Aorta (tissue), 5 donors: ENCODE results near the gene MTAP. TPM values are rescaled to one million over a fixed set of nuclear protein-coding genes. Genes with fewer than 3 reads are reported as not detected.
A peak's percentile ranks its signal among the peaks of the same experiment; 100 is the strongest.

Experiments
- ATAC-seq: fragments of 200-7000 bp; cut with Tn5 transposase; one replicate; pipeline ENCODE4 v1.9.1; 2022; ENCODE audit warnings: moderate library complexity; ENCODE audit not compliant: low FRiP score
- DNase-seq, 2 donors: peaks; one replicate each; pipeline ENCODE4 v3.0.0-alpha.2; 2020
- H3K27ac ChIP-seq, 2 donors: one replicate each; pipeline ENCODE4 v1.5.1; 2013; ENCODE audit warnings: low read length in 2 of 2, mild to moderate bottlenecking in 2 of 2, moderate library complexity in 2 of 2, control low read depth in 1 of 2, inconsistent platforms in 1 of 2, low read depth in 1 of 2
- H3K27me3 ChIP-seq, 2 donors: one replicate each; pipeline ENCODE4 v1.6.1; 2013; ENCODE audit warnings: control low read depth in 1 of 2, low read length in 1 of 2, mild to moderate bottlenecking in 1 of 2, moderate library complexity in 1 of 2; ENCODE audit not compliant: insufficient read depth in 2 of 2, control insufficient read depth in 1 of 2
- H3K36me3 ChIP-seq, 2 donors: one replicate each; pipeline ENCODE4 v1.6.1; 2013; ENCODE audit warnings: control low read depth in 1 of 2, low read length in 1 of 2, mild to moderate bottlenecking in 1 of 2; ENCODE audit not compliant: insufficient read depth in 2 of 2, control insufficient read depth in 1 of 2
- H3K4me1 ChIP-seq, 2 donors: one replicate each; pipeline ENCODE4 v1.6.1; 2013; ENCODE audit warnings: low read length in 2 of 2, control low read depth in 1 of 2, mild to moderate bottlenecking in 1 of 2, moderate library complexity in 1 of 2; ENCODE audit not compliant: insufficient read depth in 2 of 2, control insufficient read depth in 1 of 2
- H3K4me3 ChIP-seq, 2 donors: one replicate each; pipeline ENCODE4 v1.5.1; 2013; ENCODE audit warnings: low read length in 2 of 2, control low read depth in 1 of 2, mild to moderate bottlenecking in 1 of 2
- H3K9me3 ChIP-seq: one replicate; pipeline ENCODE4 v1.6.1; 2013; ENCODE audit warnings: mild to moderate bottlenecking, low read length; ENCODE audit not compliant: control insufficient read depth
- WGBS, 2 donors: extraction: QIAGEN DNeasy Blood & Tissue Kit; methylation state at CpG; one replicate each; pipeline ENCODE4 v1.1.7; 2013; 5-methylcytosine and 5-hydroxymethylcytosine counted together
- intact Hi-C, 2 donors: fragments of 100-400 bp; cut with DNase I; formaldehyde crosslinking; loops; one replicate each; pipeline versions ENCODE4 v1.14.2 to v1.15.0; 2022
- polyA plus RNA-seq, 2 donors: library from polyadenylated mRNA; stranded (reverse); fragments of 200-250 nt; gene quantifications; one replicate each; pipeline ENCODE4 v1.2.3, GENCODE V29; 2013
- total RNA-seq, 2 donors: library from RNA; stranded (reverse); fragmentation: NEBNext Ultra II Directional; extraction: Animal tissue kit (Norgen Biotek cat#: 25700); gene quantifications; one replicate each; pipeline ENCODE4 v1.2.1, GENCODE V29; 2021
- donor health status: healthy with polysubstance abuse.
- donor health status: Bipolar disorder and iron deficiency.
- donor health status: DM: no; HTN: no; CAD: no.
- donor health status: DM: no; HTN: no; CAD: no.
- donor health status: DM: yes; HTN: yes; CAD: no.

The MTAP gene
- total and polyA plus RNA-seq, 4 donors = 4.0 to 41.1 (median 19.7) TPM

DNA sequence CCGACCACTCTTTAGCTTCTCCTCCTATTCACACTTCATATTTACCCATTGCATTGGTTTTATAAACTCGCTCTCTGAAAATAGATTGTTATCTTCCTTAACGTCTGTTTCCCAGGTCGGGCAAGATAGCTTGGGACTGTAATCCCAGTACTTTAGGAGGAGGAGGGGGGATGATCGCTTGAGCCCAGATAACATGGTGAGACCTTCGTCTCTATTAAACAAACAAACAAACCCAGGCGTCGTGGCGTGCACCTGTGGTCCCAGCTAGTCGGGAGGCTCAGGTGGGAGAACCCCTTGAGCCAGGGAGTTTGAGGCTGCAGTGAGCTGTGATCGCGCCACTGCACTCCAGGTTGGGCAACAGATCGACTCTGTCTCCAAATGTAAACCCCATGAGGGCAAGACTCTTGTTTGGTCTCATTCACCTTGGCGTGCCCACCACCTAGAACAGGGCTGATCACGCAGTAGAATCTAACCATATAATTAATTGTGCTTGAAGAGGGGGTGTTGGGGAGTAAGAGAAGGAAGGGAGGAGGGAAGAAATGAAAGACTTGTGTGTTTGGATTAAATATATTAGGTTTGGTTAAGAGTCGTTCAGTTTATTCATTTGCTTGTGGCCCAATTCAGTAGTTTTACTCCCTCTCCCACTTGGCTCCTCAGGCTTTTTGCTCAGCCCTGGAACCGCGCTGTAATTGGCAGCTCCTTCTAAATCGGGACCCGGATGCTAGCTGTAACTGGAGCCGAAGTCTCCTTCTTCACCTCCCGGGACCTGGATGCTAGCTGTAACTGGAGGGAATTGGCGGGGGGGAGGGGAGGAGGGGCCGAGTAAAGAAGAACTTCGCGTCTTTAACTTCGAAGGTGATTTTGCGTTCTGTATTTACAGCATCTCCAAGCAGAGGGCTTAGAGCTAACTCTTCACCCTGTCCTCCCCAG lies 166.8 kb downstream of the MTAP start:
- Histone ChIP-seq H3K4me1 (no peaks in the 10 kb centered on the region), H3K27me3 (peaks cover 0 to 5% of the 10 kb centered on the region in 2 donors), H3K9me3 (peaks cover 3% of the 10 kb centered on the region), H3K36me3 (no peaks in the 10 kb centered on the region), H3K4me3 (no peak overlapping the region), H3K27ac (no peak overlapping the region)
- WGBS, 2 donors = 13 to 18% methylated on average over 27 to 28 of the region's 28 CpGs
- no peak for ATAC-seq
- no peak for DNase-seq
- intact Hi-C loops = no loop called here

DNA sequence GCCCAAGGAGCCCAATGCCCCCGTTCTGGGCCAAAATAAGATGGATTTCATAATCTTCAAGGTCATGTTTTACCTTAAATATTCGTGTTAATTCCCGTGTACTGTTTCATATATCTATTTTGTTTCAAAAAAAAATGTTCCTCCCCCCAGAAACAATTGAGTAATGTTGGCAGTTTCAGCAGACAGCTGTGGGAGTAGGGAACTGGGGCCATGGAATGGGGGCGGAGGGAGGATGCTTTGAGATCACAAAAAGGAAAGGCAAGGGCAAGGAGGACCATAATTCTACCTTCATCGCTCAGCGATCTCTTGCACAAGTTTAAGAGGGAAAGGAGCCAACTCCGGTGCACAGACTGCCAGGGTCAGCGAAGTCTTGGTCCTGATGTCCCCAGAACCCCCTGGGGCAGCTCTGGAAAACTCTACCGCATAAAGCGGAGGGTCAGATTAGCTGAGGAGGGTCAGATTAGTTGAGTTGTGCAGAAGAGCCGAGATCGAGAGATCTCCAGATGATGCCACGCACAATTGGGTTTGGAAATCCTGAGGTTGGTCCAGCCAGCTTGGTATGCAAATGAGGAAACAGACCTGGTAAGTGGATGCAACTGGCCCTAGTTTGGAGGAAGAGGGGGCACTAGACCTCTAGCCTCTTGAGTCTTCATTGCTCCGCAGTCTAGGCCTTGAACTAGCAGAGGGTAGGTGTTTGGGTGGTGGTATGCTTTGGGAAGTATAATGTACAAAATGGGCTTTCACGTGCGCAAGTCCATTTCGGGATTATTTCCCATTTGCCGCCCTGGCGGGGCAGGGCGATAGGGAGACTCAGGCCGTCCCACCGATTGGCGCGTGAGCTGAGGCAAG lies 167.7 kb downstream of the MTAP start:
- Histone ChIP-seq H3K9me3 (peaks cover 1% of the 10 kb centered on the region), H3K27me3 (peaks cover 0 to 4% of the 10 kb centered on the region in 2 donors)
- WGBS, 2 donors = 22 to 35% methylated on average over 24 of the region's 24 CpGs

DNA sequence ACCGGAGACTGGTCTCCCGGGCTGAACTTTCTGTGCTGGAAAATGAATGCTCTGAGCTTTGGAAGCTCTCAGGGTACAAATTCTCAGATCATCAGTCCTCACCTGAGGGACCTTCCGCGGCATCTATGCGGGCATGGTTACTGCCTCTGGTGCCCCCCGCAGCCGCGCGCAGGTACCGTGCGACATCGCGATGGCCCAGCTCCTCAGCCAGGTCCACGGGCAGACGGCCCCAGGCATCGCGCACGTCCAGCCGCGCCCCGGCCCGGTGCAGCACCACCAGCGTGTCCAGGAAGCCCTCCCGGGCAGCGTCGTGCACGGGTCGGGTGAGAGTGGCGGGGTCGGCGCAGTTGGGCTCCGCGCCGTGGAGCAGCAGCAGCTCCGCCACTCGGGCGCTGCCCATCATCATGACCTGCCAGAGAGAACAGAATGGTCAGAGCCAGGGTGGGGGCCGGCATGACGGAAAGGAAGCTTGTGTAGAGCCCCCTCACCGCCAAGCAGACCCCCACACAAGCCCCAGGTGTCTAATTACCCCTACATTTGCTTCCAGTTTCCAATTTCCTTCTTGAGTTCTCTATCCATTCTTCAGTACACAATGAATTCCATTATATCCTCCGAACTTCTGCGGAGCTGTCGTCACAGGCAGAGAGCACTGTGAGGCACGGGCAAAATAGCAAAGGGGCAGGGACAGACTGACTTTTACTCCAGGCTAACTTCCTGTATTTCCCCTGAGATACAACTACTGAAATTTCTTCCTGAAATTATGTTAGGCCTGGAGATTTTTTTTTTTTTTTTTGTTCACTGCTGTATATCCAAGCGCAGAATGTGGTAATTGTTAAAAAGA lies 168.6 kb downstream of the MTAP start:
- intact Hi-C loops = no loop called here
- H3K9me3 ChIP-seq = peaks cover 1% of the 10 kb centered on the region
- DNase-seq = no peak

More for the DNA sequence above, 167.7 kb downstream of the MTAP start:
- intact Hi-C loops = no loop called here
- no peaks in the 10 kb centered on the region for H3K36me3 ChIP-seq
- H3K4me3 ChIP-seq = no peak overlapping the region
- no peaks in the 10 kb centered on the region for H3K4me1 ChIP-seq
- DNase-seq (no peak), ATAC-seq (no peak)
- no peak overlapping the region for H3K27ac ChIP-seq

DNA sequence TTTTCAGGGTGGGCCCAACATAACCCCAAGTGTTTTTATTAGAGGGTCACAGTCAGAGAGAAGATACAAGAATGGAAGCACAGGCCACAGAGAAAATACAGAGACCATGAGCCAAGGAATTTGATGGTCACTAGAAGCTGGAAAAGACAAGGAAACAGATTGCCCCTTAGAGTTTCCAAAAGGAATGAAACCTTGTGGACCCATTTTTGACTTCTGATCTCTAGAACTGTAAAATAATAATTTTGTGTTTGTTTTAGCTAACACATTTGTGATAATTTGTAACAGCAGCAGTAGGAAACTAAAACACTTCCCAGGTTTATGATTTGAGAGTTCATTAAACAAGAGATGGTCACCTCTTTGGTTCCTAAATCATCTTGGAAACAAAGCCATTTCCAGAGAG lies 169.9 kb downstream of the MTAP start:
- no peaks in the 10 kb centered on the region for H3K9me3 ChIP-seq
- no peak for DNase-seq
- H3K4me1 ChIP-seq = no peaks in the 10 kb centered on the region
- H3K27ac ChIP-seq = no peak overlapping the region
- H3K27me3 ChIP-seq = peaks cover 0 to 3% of the 10 kb centered on the region in 2 donors
- ATAC-seq = no peak
- intact Hi-C loops = no loop called here
- H3K4me3 ChIP-seq = no peak overlapping the region
- H3K36me3 ChIP-seq = no peaks in the 10 kb centered on the region

More for the DNA sequence above, 168.6 kb downstream of the MTAP start:
- no peaks in the 10 kb centered on the region for H3K36me3 ChIP-seq
- ATAC-seq = no peak
- no peak overlapping the region for H3K27ac ChIP-seq
- whole genome bisulfite sequencing, 2 donors = 10 to 16% methylated on average over 45 of the region's 45 CpGs
- H3K4me1 ChIP-seq = no peaks in the 10 kb centered on the region
- no peak overlapping the region for H3K4me3 ChIP-seq
- H3K27me3 ChIP-seq = peaks cover 0 to 3% of the 10 kb centered on the region in 2 donors

DNA sequence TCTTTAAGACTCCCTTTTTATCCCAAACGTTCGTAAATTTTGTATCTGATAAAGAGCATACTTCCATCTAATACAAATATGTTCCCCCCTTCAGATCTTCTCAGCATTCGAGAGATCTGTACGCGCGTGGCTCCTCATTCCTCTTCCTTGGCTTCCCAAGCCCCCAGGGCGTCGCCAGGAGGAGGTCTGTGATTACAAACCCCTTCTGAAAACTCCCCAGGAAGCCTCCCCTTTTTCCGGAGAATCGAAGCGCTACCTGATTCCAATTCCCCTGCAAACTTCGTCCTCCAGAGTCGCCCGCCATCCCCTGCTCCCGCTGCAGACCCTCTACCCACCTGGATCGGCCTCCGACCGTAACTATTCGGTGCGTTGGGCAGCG lies 171.9 kb downstream of the MTAP start:
- no peaks in the 10 kb centered on the region for H3K4me1 ChIP-seq
- no peak for DNase-seq
- 5 to 8% methylated on average over 21 of the region's 21 CpGs for WGBS, 2 donors
- H3K9me3 ChIP-seq = no peaks in the 10 kb centered on the region
- H3K4me3 ChIP-seq = peak overlapping the region in 1 of 2 donors; percentile 3
- no peak for ATAC-seq
- H3K27ac ChIP-seq = no peak overlapping the region
- peaks cover 0 to 3% of the 10 kb centered on the region in 2 donors for H3K27me3 ChIP-seq
- intact Hi-C loops = no loop called here
- H3K36me3 ChIP-seq = no peaks in the 10 kb centered on the region

DNA sequence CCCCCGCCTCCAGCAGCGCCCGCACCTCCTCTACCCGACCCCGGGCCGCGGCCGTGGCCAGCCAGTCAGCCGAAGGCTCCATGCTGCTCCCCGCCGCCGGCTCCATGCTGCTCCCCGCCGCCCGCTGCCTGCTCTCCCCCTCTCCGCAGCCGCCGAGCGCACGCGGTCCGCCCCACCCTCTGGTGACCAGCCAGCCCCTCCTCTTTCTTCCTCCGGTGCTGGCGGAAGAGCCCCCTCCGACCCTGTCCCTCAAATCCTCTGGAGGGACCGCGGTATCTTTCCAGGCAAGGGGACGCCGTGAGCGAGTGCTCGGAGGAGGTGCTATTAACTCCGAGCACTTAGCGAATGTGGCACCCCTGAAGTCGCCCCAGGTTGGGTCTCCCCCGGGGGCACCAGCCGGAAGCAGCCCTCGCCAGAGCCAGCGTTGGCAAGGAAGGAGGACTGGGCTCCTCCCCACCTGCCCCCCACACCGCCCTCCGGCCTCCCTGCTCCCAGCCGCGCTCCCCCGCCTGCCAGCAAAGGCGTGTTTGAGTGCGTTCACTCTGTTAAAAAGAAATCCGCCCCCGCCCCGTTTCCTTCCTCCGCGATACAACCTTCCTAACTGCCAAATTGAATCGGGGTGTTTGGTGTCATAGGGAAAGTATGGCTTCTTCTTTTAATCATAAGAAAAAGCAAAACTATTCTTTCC lies 172.4 kb downstream of the MTAP start:
- Histone ChIP-seq H3K36me3 (no peaks in the 10 kb centered on the region), H3K9me3 (no peaks in the 10 kb centered on the region), H3K27ac (no peak overlapping the region), H3K4me3 (peak overlapping the region in 1 of 2 donors; percentile 3), H3K4me1 (no peaks in the 10 kb centered on the region), H3K27me3 (peaks cover 0 to 3% of the 10 kb centered on the region in 2 donors)
- intact Hi-C loops = no loop called here
- ATAC-seq = peak; percentile 62
- 2% methylated on average over 49 to 51 of the region's 51 CpGs for WGBS, 2 donors
- peak in 1 of 2 donors; percentile 79 for DNase-seq

DNA sequence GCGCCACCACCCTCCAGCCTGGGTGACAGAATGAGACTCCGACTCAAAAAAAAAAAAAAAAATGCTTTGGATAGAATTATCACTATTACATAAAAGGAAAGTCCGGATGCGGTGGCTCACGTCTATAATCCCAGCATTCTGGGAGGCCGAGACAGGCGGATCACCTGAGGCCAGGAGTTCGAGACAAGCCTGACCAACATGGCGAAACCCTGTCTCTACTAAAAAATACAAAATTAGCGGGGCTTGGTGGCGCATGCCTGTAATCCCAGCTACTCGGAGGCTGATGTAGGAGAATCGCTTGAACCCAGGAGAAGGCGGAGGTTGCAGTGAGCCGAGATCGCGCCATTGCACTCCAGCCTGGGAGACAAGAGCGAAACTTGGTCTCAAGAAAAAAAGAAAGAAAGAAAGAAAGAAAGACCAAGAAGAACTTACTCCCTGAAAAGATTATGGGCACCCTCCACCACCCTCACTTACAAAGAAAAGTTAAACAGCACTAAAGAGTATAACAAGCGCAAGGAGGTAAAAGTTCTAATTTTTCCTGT lies 174.0 kb downstream of the MTAP start:
- H3K4me3 ChIP-seq = no peak overlapping the region
- H3K4me1 ChIP-seq = no peaks in the 10 kb centered on the region
- no peaks in the 10 kb centered on the region for H3K9me3 ChIP-seq
- no peaks in the 10 kb centered on the region for H3K36me3 ChIP-seq
- DNase-seq (no peak), ATAC-seq (no peak)
- intact Hi-C loops = no loop called here
- no peak overlapping the region for H3K27ac ChIP-seq
- H3K27me3 ChIP-seq = no peaks in the 10 kb centered on the region
- 20 to 25% methylated on average over 19 of the region's 19 CpGs for WGBS, 2 donors
